HCEC 1CT (cell line): ENCODE measurements around the gene PRDM15.

Source experiments
- DNase-seq: peaks from one replicate; pipeline ENCODE4 v3.0.0-alpha.2; 2017

The PRDM15 gene

DNA sequence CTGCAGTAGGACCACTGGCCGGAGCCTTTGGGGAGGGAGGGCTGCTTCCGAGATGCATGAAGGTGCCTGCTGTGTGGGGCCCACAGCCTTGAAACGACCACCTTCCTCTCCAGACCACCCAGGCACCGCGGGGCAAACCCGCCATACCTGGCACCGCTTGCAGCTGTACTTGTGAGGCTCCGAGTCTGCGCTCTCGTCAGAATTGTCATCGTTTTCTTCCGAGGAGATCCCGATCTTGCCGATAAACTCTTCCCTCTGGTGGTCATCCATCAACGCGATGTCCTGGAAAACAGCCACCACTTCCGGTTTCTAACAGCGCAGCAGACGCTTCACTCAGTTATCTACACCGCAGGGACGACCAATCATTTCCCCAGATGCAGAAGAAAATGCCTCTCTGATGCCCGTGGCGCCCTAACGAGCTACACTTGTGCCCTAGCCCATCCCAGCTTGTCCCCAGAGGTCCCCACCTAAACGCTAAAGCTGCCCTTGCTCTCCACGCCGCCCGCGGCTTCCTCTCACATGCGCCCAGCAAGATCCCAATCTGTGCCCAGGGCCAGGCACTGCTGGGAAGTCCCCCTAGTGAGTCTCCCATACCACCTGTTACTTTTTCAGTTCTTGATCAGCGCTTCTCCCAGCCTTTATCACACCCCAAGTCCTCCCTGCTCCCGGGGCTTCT, 57.2 kb downstream of the PRDM15 start:
- DNase-seq, result no peak

DNA sequence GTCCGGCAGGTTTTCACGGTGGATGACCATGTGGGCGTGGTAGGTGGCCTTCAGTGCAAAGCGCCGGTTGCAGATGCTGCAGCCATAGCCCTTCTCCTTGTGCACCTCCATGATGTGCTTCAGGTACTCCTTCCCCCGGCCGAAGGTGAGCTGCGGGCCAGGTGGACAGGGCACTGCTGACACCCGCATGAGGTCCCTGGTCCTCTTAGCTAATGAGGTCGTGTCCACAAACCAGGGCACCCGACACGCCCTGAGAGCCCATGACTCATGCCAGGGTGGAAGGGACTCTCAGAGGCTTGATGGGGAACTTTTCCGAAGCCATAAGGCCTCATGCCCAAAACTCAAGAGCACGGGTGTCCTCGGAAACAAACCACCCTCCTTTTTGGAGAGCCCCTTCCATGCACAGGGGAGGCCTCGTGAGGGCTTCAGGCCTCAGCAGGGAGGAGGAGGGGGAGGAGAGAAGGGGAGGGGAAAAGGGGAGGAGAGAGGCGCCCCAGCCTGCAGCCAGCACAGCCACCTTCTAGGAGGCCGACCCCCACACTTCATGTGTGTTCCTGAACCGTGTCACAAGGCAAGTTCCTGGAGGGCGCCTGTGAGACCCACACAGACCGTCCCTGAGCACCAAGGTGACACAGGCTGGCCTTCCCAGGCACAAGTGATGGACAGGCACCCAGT, 57.9 kb downstream of the PRDM15 start:
- no peak for DNase-seq

DNA sequence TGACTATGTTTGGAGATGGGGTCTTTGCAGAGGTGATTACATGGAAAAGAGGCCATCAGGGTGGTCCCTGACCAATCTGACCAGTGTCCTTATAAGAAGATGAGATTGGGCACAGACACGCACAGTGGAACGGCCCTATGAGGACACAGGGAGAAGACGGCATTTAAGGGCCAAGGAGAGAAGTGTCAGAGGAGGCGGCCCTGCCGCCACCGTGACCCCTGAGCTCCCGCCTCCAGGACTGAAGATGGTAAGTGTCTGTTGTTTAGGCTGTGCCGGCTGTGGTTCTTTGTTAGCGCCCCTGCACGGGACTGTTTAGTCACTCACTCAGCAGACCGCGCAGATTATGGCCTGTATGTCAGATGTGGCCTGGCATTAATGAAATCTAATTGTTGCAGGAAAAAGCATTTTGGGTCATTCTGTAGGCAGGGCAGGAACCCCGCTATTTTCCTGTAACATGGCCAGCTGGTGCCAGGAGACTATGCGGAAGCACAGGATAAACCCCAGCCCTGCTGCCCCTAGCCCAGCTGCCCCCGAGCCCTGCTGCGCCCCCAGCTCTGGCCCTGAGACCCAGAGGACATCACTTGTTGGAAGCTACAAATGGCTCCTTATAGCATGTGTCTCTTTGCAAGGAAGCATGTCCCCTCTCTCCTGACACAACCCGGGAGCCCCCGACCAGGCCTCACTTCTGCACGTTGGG, 58.6 kb downstream of the PRDM15 start:
- DNase-seq, result no peak

DNA sequence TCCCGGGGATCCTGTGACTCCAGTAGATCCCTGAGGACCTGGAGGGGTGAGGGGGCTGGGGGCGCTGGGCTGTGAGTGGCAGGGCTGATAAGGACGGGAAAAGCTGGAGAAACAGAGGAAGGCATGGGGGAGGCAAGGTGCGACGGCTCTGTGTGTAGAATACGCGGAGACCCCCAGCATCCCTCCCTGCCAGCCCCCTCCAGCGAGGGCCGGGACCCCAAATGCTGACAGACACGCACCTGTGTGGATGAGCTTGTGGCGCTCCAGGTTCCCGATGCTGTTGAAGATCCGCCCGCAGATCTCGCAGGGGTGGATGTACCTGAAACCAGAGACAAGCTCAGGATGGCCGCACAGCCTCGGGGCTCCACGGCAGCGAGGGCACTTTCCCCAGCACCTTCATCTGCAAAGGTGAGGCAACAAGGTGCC, 59.3 kb downstream of the PRDM15 start:
- DNase-seq, result no peak

DNA sequence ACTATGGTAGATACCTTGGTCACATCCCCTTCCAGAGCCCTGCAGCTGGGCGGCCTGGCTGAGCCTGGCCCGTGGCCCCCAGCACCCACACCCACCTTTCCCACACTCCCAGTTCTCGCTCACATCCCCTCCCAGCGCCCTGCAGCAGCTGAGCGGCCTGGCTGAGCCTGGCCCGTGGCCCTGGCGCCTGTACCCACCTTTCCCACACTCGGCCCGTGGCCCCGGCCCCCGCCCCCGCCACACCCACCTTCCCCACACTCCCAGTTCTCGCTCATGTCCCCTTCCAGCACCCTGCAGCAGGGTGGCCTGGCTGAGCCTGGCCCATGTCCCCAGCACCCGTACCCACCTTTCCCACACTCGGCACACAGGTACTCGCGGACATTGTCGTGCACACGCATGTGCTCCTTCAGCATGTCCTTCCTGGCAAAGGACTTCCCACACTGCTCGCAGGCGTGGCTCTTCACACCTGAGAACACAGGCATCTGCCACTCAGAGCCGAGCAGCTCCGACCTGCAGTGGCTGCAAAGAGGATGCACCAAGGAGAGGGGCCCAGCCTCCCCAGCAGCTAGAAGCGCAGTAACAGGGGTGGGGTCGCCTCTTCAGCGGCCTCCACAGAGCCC, 59.8 kb downstream of the PRDM15 start:
- no peak for DNase-seq

DNA sequence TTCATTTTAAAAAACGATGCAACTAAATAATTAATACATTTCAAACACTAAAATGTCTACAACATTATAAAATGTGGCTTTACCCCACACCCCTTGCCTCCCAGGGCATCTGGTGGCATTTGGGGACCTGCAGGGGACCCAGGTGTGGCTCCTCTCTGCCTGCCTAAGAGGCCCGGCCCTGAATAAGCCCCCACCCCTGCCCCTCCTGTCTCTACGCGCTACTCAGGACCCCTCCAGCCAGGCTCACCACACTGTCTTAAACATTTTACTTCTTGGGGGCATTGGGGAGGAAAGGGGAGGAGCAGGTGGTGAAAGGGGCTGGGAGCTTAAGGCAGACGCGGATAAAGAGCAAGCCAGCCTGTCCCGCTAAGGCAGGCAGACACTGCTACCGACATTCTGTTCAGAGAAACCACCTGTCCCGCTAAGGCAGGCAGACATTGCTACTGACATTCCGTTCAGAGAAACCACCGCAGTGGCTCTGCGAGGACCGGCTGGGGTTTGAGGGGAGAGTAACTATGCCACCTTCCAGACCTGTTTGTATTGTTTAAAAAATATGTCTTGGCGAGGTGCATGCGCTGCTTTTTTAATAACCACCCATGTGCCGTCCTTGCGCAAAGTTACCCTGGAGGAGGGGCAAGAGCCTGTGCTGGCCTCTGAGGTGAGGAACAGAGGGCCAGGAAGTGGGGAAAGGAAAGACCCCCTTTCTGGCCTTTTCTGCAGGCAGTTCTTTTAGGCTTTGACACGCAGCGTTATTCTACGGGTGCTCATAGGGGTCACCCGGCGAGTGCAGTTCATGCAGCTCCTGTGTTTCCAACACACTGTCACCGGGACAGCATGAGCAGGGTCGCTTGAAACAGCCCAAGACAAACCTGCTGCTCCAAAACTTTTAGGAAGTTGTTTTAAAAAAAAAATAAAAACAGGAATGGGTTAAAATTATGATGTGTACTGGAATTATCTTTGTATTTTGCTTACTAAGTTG, 61.0 kb downstream of the PRDM15 start:
- DNase-seq, result no peak

DNA sequence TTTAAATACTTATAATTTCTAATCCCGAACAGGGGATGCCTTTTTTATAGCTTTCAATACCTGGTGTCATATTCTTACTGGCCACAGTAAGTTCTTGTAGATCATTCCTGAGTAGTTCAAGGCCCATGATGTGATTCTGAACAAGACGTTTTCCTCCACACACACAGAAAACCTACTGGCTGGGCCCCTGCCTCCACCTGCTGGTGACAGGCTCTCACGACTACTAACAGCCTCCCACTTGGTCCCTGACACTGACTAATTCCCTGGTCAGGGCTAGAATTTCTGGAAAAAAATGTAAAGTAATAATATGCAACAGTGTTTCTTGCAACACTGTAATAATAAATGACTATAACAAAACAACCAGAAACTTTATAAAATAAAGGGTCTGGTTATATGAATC, 61.9 kb downstream of the PRDM15 start:
- peak; percentile 50 for DNase-seq

DNA sequence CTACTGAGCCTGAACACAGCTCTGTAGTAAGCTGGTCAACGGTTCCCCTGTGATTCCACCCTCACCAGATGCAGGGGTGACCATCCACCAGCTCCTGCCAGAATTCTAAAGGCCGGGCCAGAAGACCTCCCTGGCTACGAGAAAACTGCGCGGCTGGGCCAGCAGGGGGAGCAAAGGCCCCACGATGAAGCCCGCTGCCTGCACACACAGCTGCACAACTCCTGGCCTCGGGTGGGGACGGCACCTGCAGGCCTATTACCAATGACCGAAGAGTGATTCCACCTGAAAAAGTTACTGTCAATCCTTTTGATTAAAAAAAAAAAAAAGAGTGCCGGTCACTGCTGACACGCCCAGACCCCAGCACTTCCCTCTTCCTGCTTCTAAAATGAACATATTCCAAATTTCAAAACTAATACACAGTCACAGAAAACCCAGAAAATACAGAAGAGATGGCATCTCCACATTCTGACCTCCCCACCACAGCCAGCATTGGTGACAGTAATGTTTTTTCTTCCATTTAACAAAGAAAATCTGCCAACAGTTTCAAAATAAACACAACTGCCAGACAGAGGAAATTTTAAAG, 62.5 kb downstream of the PRDM15 start:
- DNase-seq, result peak; percentile 39

DNA sequence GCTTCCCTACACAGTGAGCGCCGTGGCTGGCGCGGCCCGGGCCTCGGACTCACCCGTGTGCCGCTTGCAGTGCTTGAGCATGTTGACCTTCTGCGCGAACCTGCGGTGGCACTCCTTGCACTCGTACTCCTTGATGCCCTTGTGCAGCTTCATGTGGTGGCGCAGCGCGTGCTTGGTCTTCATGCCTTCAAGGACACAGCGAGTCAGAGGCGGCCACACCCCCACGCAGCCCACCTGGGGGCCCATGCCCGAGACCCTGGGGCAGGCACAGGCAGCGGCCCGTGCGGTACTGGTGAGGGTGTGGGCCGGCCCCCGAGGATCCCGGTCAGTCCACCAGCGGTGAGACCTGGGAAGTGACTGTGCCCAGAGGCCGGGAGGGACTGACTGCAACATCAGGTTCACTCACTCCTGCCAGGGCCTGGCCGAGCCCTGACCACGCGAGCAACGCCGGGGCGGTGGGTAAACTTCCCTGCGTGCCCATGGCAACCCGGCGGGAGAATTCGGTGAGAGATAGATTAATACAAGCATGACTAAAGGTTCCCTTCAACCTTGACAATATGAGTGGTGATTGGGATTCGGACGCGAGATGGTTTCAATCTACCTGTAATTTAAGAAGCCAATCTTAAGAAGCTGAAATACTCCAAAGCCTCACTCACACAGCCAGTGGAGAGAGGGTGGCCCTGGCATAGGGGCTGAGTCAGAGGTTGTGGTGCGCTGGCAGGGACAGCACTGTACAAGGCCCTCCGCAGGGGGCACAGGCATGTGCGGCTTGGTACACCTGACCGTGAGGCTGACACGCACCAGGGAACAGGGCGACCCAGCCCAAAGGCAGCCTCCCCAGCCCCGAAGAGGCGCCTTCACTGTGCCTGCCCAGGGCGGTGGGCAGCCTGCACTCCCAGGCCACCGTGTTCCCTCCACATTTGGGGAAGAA, 63.2 kb downstream of the PRDM15 start:
- no peak for DNase-seq

DNA sequence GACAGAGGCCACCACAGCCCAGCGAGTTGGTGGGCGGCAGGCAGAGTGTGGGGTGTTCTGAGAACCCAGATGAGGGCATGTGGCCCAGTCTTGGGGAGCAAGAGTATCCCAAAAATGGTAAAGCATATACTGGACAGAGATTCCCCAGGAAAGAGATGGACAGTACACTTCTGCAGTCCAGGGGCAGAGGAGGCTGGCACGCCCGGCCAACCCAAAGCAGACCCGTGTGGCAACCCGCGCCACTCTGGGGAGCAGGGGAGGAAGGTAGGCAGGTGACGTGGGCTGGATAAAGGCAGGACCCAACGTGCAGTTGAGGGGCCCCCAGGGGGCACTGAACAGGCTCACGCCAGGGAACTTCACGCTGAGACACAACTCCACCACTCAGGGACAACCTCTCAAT, 65.9 kb downstream of the PRDM15 start:
- DNase-seq, result no peak

DNA sequence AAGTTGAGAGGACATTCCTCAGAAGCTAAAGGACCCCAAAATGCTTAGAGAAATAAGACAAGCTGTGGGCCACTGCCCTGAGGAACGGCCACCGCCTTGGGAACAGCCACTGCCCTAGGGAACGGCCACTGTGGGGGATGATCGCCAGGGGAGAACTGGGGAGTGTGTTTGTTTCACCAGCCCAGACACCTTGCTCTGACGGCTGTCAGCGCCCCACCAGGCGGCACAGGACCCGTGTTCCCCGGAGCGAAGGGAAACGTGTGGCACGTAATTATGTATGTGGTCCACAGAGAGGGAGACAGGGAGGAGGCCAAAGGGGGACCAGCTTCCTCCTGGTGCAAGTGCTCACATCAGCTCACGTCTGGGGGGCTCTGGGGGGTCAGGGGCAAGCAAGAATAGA, 66.5 kb downstream of the PRDM15 start:
- DNase-seq, result no peak

DNA sequence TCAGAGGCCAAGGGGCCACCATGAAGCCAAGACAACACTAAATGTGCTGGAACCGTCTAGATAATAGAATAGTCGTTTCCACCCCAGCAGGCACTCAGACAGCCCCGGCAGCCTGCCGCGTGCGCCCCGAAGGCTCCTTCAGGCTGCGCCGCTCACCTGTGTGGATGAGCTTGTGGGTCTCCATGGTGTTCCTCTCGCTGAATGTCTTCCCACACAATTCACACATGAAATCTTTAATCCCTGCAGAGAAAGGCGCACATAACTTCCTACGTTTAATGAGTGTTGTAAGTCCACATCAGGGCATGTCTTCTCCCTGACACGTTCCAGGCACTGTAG, 68.6 kb downstream of the PRDM15 start:
- DNase-seq, result no peak

DNA sequence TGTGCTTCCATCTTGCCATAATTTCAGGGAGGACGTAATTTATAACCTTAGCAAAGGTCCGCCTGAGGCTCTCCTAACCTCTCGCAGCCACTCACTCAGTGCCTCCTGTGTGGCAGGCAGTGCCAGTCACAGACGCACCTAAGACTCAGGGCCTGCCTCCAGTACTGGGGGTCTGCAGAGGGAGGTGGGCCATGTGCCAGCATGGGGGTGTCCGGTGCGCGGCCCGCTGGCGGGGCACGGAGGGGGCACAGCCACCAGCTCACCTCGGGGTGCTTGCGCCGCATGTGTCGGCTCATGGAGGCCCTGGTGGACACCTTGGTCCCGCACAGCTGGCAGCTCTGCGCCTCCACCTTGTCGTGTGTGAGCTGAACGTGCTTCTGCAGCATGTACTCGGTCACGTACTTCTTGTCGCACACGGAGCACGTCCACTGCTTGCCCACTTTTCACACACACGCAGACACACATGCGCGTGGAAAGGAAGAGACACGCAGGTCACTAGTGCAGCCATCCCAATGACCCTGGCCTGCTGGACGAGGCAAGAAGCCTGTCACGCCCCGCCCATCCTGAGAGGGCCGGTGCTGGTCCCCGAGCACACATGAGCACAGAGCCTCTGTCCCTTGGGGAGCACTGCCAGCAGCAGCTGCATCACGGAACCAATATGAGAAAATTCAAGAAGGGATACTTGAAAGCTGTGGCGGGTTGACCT, 69.1 kb downstream of the PRDM15 start:
- DNase-seq, result no peak

DNA sequence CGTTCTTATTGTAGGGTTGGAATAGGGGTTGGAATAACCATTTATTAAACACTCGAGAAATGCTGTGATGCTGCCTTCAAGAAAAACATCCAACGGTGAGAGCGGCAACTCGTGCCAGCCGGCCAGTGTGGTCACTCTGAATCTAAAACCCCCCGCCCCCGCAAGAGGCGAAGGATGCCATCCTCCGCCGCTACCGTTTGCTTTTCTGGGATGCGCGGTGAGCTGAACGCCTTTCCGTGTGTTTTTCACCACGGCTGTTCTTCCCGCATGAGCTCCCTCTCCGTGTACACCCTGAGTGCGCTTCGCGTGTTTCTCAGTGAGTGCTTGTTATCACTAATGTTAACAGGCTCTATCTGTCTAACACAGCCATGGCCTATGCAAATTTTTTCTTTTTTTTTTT, 70.3 kb downstream of the PRDM15 start:
- DNase-seq, result no peak

DNA sequence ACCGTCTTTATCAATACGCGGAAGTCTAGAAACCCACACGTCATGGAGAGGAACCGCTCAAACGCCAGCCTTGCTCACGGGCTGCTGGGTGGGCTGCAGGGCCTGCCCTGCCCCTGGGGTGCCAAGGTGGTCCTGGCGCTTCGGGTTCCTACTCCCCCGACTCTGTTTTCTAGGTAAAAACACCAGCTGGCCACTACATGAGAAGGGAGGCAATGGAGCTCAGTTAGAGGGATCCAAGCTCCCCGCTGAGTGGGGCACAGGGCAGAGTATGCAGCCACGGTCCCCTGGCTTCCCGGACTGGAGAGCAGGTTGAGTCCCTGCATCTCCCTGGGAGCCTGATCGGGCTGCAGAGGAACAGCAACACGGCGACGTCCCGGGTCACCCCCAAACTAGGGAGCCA, 71.0 kb downstream of the PRDM15 start:
- no peak for DNase-seq

DNA sequence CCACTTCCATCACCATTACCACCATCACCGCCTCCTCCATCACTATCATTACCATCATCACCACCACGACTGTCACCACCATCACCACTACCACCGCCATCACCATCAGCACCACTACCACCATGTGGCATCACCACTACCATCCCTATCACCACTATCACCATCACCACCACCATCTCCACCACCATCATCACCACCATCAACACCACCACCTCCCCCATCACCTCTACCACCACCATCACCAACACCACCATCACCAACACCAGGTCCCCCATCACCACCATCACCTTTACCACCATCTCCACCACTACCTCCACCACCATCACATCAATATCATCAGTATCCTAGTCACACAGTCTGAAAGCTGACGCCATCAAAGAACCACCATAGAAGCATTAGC, 72.4 kb downstream of the PRDM15 start:
- no peak for DNase-seq

DNA sequence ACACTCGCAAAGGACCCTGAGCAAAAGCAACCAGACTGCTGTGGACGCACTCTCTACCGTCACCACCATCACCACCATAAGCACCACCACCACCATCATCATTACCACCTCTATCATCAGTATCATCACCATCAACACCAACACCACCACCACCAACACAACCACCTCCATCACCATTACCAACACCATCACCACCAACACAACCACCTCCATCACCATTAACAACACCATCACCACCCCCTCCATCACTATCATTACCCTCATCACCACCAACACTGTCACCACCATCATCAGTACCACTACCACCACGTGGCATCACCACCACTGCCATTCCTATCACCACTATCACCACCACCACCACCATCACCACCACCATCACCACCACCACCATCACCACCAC, 73.5 kb downstream of the PRDM15 start:
- no peak for DNase-seq

DNA sequence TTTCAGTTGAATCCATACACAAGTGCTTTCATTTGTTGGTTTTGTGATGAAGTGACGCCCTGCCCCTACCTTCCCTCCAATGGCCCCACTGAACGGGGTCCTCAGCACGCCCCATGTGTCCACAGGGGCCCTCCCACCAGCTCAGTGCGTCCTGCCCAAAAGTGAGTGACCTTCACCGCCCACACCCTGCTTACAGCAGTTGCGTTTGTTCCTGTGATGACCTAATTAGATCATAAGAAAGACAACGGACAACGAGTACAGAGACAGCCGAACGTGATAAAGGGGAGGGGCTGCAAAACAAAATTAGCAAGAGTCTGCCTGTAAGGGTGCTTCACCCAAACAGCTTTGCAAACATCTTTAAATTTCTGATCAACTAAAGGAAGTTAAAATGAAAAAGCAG, 74.1 kb downstream of the PRDM15 start:
- no peak for DNase-seq

DNA sequence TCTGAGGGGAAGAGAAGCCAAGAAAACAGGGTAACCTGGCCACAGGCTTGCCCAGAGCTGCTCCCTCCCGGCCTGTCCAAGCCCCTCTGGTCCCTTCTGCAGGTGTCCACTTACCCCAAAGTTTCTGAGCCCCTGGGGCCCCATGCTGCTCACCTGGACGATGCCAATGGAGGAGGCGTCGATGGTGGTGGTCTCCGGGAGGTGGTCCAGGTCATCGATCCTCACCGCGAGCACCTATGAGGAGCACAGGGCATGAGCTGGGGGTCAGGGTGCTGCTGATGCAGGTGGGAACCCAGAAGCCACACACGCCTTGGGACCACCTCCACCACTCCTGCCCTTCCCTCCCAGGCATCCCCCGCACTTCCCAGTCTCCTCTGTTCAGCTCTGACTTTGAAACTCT, 74.8 kb downstream of the PRDM15 start:
- DNase-seq, result no peak

DNA sequence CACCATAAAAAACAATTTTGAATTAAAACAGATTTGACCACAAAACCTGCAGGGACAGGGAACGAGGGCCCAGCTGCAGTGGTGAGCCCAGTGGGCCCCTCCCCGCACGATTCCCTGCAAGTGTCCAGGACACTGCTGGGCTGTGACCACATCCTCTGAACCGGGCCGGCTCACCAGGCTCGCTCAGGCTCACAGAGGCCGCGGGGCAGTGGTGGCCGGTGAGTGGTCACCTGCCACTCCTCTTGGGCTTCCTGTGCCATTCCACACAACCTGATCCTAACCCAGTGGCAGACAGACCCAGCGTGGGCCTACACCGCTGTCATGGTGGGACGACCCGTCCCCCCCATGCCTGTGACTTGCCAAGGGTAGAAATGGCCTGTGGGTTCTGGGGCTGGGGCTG, 75.8 kb downstream of the PRDM15 start:
- DNase-seq, result no peak

DNA sequence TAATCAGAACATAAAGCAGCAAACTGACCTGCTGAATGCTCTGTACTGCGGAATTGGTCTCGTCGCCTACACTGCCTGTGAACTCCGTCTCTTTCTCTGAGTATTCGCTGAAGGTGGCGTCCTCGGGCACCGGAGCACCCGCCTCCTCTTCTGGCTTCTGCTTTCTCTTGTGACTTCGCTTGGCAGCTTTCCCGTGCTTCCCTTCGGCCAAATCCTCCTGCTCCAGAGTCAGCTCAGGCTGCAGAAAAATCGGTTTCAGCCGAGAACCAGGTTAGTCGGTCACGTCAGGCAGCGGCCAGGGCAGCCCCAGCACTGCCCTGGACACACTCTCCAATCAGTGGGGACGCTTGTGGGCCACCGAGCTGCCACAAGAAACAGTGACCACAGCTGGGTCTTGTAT, 76.5 kb downstream of the PRDM15 start:
- DNase-seq, result no peak
